SK-N-MC (cell line): ENCODE results near the gene RRBP1.

Experiments used
- EZH2 ChIP-seq: fragments of 200-600 bp; sonication (generic); IDR thresholded peaks from one replicate; pipeline ENCODE4 v1.6.1; 2017; ENCODE audit warnings: antibody characterized with exemption
- POLR2AphosphoS5 ChIP-seq: IDR thresholded peaks from 2 replicates; pipeline ENCODE4 v1.6.1; 2012; ENCODE audit warnings: mild to moderate bottlenecking, low read depth, low read length, borderline replicate concordance

DNA sequence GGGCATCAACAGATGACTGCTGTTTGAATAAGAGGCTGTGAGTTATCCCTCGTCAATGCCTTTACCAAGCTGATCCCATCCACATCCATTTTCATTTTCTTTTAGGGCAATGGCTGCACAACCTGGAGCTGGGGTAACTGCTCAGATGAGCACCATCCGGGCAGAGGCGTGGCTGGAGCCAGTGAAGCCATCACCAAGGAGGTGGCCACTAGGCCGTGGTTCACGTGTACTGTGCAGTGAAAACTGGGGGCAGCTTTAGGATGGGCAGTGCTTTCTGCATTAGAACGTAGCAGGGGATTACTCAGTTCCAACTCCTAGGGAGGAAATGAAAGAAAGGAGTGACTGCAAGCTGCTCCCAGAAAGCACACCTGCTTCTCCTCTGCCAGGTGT lies 51.2 kb downstream of the RRBP1 start:
- no peak for TF ChIP-seq EZH2
- TF ChIP-seq POLR2AphosphoS5 = no peak
